Measurements from ENCODE around the gene MYG1.
A peak's percentile ranks its signal among the peaks of the same experiment; 100 is the strongest.
"Not testable (repeated sequence)": the region's sequence is repeated elsewhere in the genome, so short reads cannot be mapped to it uniquely, and the experiment has no call there.

The MYG1 gene

DNA sequence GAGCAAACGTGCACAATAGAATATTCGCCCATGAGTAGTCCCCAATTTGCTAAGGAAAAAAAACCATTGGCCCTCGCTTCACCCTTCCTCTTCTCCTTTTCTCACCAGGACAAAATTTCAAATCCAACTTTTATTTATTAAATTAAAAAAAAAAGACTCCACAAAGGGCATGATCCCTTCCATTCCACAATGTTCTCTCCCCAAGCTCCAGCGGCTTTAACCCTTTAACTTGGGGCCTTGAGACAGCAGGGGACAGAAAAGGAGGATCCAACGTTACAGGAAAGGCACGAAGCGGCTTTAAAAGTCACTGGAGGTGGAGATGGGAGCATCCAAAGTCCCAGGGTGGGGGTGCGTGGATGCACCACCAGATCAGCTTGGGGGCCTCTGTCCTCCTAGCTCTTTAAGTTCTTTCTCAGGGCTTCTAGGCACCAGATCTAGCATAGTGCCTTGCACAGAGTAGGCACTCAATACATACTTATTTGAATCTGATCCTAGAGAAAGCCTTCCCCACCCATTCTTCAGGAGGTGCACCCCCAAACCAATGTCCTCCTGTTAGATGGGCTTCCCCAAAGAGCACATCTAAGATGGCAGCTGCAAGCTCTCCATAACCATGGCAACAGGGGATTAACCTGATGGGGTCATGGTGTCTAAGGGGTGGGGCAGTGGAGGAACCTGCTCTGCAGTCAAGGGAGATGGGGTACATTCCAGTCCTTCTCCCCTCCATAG is 27.1 kb downstream of the MYG1 start:
- Mint-ChIP-seq H3K27ac (peak overlapping the region in 1 of 2 donors; percentile 51), H3K27me3 (peaks cover 0 to 34% of the 10 kb centered on the region in 2 donors), H3K36me3 (ENCODE audit: insufficient read depth) (peaks cover 14% of the 10 kb centered on the region), H3K4me3 (peak overlapping the region; percentile 66 to 87), H3K9me3 (no peaks in the 10 kb centered on the region), H3K4me1 (ENCODE audit: low read depth in 2 of 2) (peaks cover 13 to 16% of the 10 kb centered on the region in 2 donors)
- DNase-seq (no peak), ATAC-seq (replicated peaks) (no peak)

GRCh38 chr12:53327435-53328042 is 28.0 kb downstream of the MYG1 start:
- Mint-ChIP-seq H3K9me3 (no peaks in the 10 kb centered on the region), H3K27me3 (peaks cover 4 to 43% of the 10 kb centered on the region in 2 donors), H3K4me3 (no peak overlapping the region), H3K27ac (no peak overlapping the region), H3K36me3 (ENCODE audit: insufficient read depth) (peaks cover 11% of the 10 kb centered on the region), H3K4me1 (ENCODE audit: low read depth in 2 of 2) (peaks cover 11 to 15% of the 10 kb centered on the region in 2 donors)
- ATAC-seq (replicated peaks) (no peak), DNase-seq (no peak)

DNA sequence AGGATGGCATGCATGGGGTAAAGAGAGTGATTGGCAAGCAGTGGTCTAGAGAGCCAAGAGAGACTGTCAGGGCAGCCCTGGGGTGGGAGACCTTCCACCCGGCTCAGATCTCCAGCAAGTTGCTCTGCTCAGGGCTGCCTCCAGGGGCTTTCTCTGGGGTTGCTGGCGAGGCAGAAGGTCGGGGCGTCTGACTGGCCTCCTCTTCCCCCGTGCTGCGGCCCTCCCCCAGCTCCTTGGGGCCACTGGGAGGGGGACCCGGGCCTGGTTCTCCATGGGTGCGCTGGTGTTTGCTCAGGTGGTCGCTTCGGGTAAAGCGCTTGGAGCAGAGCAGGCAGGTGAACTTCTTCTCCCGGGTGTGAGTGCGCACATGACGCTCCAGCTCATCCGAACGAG is 28.5 kb downstream of the MYG1 start:
- DNase-seq (no peak), ATAC-seq (replicated peaks) (no peak)
- H3K27me3 Mint-ChIP-seq = peaks cover 4 to 47% of the 10 kb centered on the region in 2 donors
- peaks cover 9 to 12% of the 10 kb centered on the region in 2 donors for H3K4me1 Mint-ChIP-seq (ENCODE audit: low read depth in 2 of 2)
- H3K9me3 Mint-ChIP-seq = no peaks in the 10 kb centered on the region
- no peak overlapping the region for H3K4me3 Mint-ChIP-seq
- H3K27ac Mint-ChIP-seq = no peak overlapping the region
- H3K36me3 Mint-ChIP-seq (ENCODE audit: insufficient read depth) = peaks cover 9% of the 10 kb centered on the region

- no peak overlapping the region for H3K27ac Mint-ChIP-seq
- H3K9me3 Mint-ChIP-seq = no peaks in the 10 kb centered on the region
- DNase-seq (no peak), ATAC-seq (replicated peaks) (no peak)
- H3K4me3 Mint-ChIP-seq = no peak overlapping the region
- peaks cover 10 to 73% of the 10 kb centered on the region in 2 donors for H3K27me3 Mint-ChIP-seq
- H3K36me3 Mint-ChIP-seq (ENCODE audit: insufficient read depth) = no peaks in the 10 kb centered on the region
- H3K4me1 Mint-ChIP-seq (ENCODE audit: low read depth in 2 of 2) = no peaks in the 10 kb centered on the region
These were observed 31.2 kb downstream of the MYG1 start for GRCh38 chr12:53330671-53331070.

DNA sequence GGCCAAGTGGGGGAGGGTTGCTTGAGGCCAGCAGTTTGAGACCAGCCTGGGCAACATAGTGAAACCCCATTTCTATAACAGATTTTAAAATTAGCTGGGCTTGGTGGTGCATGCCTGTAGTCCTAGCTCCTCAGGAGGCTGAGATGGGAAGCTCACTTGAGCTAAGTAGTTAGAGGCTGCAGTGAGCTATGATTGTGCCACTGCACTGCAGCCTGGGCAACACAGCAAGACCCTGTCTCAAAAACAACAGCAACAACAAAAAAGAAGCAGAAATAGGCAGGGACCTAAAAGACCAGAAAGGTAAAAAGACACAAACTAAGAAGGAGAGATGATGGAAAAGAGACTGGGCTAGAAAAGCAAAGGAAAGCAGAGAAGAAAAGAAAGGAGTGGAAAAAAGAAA is 32.8 kb downstream of the MYG1 start:
- H3K27me3 Mint-ChIP-seq = peaks cover 20 to 88% of the 10 kb centered on the region in 2 donors
- DNase-seq; H3K36me3 Mint-ChIP-seq (ENCODE audit: insufficient read depth); H3K27ac Mint-ChIP-seq; H3K4me1 Mint-ChIP-seq (ENCODE audit: low read depth in 2 of 2); H3K4me3 Mint-ChIP-seq; H3K9me3 Mint-ChIP-seq; ATAC-seq (replicated peaks): not testable (repeated sequence)

DNA sequence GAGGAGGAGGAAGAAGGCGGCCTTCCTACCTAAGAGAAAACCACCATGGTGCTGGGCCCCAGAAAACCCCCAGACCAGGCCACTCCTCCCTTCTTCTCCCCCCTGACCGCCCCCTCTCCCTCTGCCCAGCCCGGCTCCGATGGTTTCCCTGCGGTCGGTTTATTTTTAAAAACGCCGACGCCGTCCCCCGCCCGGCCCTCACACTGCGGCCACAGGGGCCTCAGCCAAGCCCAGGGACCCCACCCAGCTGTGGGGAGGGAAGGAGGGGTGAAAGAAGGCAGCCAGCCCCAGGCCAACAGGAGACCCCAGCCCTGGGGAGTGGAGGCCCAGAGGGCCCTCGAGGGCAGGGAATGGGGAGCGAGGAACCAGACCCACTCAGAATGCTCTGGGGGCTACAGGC is 33.2 kb downstream of the MYG1 start:
- H3K4me1 Mint-ChIP-seq (ENCODE audit: low read depth in 2 of 2) = peaks cover under 1 to 4% of the 10 kb centered on the region in 2 donors

DNA sequence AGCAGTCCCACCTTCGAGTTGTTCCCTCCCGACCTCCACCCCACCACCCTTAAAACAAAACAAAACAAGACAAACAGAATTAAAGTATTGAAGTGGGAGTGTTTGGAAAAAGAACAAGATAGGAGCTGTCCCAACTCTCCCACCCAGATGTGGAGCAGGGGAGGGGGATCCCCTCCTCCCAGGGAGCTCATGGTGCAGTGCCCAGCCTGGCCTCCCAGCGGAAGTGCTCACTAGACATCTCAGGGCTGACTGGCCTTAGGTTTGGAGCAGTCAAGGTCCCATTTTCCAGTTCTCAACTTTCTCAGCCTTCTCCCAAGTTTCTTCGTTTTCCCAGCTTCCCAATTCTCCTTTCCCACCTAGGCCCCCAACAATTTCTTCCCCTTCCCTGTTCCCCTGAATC is 33.8 kb downstream of the MYG1 start:
- H3K36me3 Mint-ChIP-seq (ENCODE audit: insufficient read depth) = no peaks in the 10 kb centered on the region
- no peak for ATAC-seq (replicated peaks)
- H3K27me3 Mint-ChIP-seq = peaks cover 29 to 89% of the 10 kb centered on the region in 2 donors
- no peak overlapping the region for H3K27ac Mint-ChIP-seq
- H3K4me3 Mint-ChIP-seq = no peak overlapping the region
- no peaks in the 10 kb centered on the region for H3K9me3 Mint-ChIP-seq
- peaks cover 4 to 9% of the 10 kb centered on the region in 2 donors for H3K4me1 Mint-ChIP-seq (ENCODE audit: low read depth in 2 of 2)
- no peak for DNase-seq

More for the DNA sequence above, 33.2 kb downstream of the MYG1 start:
- Mint-ChIP-seq H3K27ac (no peak overlapping the region), H3K4me3 (no peak overlapping the region), H3K36me3 (ENCODE audit: insufficient read depth) (no peaks in the 10 kb centered on the region), H3K9me3 (no peaks in the 10 kb centered on the region), H3K27me3 (peaks cover 24 to 88% of the 10 kb centered on the region in 2 donors)
- ATAC-seq (replicated peaks) (no peak), DNase-seq (no peak)

- Mint-ChIP-seq H3K9me3 (no peaks in the 10 kb centered on the region), H3K27ac (peak overlapping the region in 1 of 2 donors; percentile 15), H3K36me3 (ENCODE audit: insufficient read depth) (no peaks in the 10 kb centered on the region), H3K27me3 (peaks cover 32 to 89% of the 10 kb centered on the region in 2 donors), H3K4me3 (no peak overlapping the region), H3K4me1 (ENCODE audit: low read depth in 2 of 2) (peaks cover 5 to 12% of the 10 kb centered on the region in 2 donors)
- ATAC-seq (replicated peaks) = no peak
- DNase-seq = no peak
These were observed 34.4 kb downstream of the MYG1 start for GRCh38 chr12:53333845-53334244.

- Mint-ChIP-seq H3K9me3 (no peaks in the 10 kb centered on the region), H3K36me3 (ENCODE audit: insufficient read depth) (no peaks in the 10 kb centered on the region), H3K27ac (peak overlapping the region in 1 of 2 donors; percentile 18), H3K4me1 (ENCODE audit: low read depth in 2 of 2) (peaks cover 5 to 12% of the 10 kb centered on the region in 2 donors), H3K27me3 (peaks cover 32 to 84% of the 10 kb centered on the region in 2 donors), H3K4me3 (no peak overlapping the region)
- ATAC-seq (replicated peaks) (no peak), DNase-seq (no peak)
These were observed 35.3 kb downstream of the MYG1 start for GRCh38 chr12:53334822-53335221.

DNA sequence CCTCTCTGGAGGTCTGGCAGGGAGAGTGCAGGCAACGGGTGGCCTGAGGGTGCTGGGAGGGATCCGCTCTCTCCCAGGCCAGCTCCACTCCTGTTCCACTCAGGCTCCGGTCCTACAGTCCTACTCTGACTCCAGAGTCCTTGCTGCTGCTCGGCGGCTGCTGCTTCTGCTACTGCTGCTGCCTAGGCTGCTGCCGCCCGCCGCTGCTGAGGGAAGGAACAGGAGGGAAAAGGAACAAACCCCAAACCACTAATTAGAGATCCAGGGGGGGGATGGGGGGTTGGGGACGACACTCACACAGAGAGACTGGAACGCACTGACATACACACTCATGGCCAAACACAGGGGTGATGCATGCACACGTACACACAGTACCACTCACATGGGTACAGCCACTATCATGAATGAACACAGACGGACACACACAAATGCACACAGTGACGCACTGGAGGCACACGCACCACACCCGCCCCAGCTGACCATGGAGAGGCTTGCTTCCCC is 36.7 kb downstream of the MYG1 start, which contains the start of gene SP7:
SP7 (minus strand) TSS at position 174 of the 501 bp plus-strand sequence. CDS start 708 bp downstream, outside the sequence.
- Mint-ChIP-seq H3K36me3 (ENCODE audit: insufficient read depth) (no peaks in the 10 kb centered on the region), H3K4me3 (no peak within 1 kb of the TSS), H3K4me1 (ENCODE audit: low read depth in 2 of 2) (peaks cover 5 to 12% of the 10 kb centered on the region in 2 donors), H3K27ac (peak within 1 kb of the TSS in 1 of 2 donors; percentile 18), H3K27me3 (peaks cover 37 to 88% of the 10 kb centered on the region in 2 donors), H3K9me3 (no peaks in the 10 kb centered on the region)
- ATAC-seq (replicated peaks) (peak; percentile 17), DNase-seq (no peak)

- Mint-ChIP-seq H3K4me3 (peak overlapping the region in 1 of 2 donors; percentile 70), H3K36me3 (ENCODE audit: insufficient read depth) (no peaks in the 10 kb centered on the region), H3K4me1 (ENCODE audit: low read depth in 2 of 2) (peaks cover 5 to 12% of the 10 kb centered on the region in 2 donors), H3K27ac (peak overlapping the region; percentile 38 to 87), H3K27me3 (peaks cover 33 to 73% of the 10 kb centered on the region in 2 donors), H3K9me3 (no peaks in the 10 kb centered on the region)
- ATAC-seq (replicated peaks) (peak; percentile 57), DNase-seq (peak in 1 of 3 experiments; percentile 42)
These were observed 38.5 kb downstream of the MYG1 start for GRCh38 chr12:53338017-53338416.

GRCh38 chr12:53338916-53339315 is 39.4 kb downstream of the MYG1 start:
- H3K36me3 Mint-ChIP-seq (ENCODE audit: insufficient read depth) = no peaks in the 10 kb centered on the region

GRCh38 chr12:53340398-53340797 is 40.9 kb downstream of the MYG1 start:
- peaks cover 14 to 29% of the 10 kb centered on the region in 2 donors for H3K4me1 Mint-ChIP-seq (ENCODE audit: low read depth in 2 of 2)
- DNase-seq = no peak
- no peaks in the 10 kb centered on the region for H3K9me3 Mint-ChIP-seq
- no peaks in the 10 kb centered on the region for H3K36me3 Mint-ChIP-seq (ENCODE audit: insufficient read depth)
- peaks cover 27 to 49% of the 10 kb centered on the region in 2 donors for H3K27me3 Mint-ChIP-seq
- H3K4me3 Mint-ChIP-seq = no peak overlapping the region
- ATAC-seq (replicated peaks) = no peak
- no peak overlapping the region for H3K27ac Mint-ChIP-seq

More at GRCh38 chr12:53338916-53339315, 39.4 kb downstream of the MYG1 start:
- H3K9me3 Mint-ChIP-seq = no peaks in the 10 kb centered on the region
- DNase-seq = no peak
- H3K27me3 Mint-ChIP-seq = peaks cover 33 to 64% of the 10 kb centered on the region in 2 donors
- no peak overlapping the region for H3K4me3 Mint-ChIP-seq
- peaks cover 5 to 18% of the 10 kb centered on the region in 2 donors for H3K4me1 Mint-ChIP-seq (ENCODE audit: low read depth in 2 of 2)
- ATAC-seq (replicated peaks) = no peak
- H3K27ac Mint-ChIP-seq = no peak overlapping the region
